Endothelial cell of umbilical vein (primary cell): ENCODE results near the gene GSTA5. TPM values are rescaled to one million over a fixed set of nuclear protein-coding genes. Genes with fewer than 3 reads are reported as not detected.

ENCODE experiments used
- BruUV-seq: library from RNA; stranded (reverse); fragments of 400-500 nt; replicated peaks from 2 replicates; lab custom pipeline; 2021; lab: Mats Ljungman, UMichigan
- CTCF ChIA-PET: fragments of 300-600, 350-600 bp; sonication (Branson Sonifier 250); formaldehyde crosslinking; loops from one replicate; lab custom pipeline; 2021; ENCODE audit warnings: antibody characterized with exemption, inconsistent platforms; lab: Charles Lee
- POLR2A ChIA-PET: fragments of 300-600, 350-600 bp; sonication (Branson Sonifier 250); formaldehyde crosslinking; loops from one replicate; lab custom pipeline; 2021; ENCODE audit warnings: antibody characterized with exemption, inconsistent platforms; lab: Charles Lee
- DNase-seq: peaks from one replicate; pipeline ENCODE4 v3.0.0-alpha.2; 2011; ENCODE audit warnings: low read depth, low spot score
- FAIRE-seq: peaks from 2 replicates; lab custom pipeline; 2011; peaks lifted over from hg19 to GRCh38; lab: Jason Lieb, UNC
- H2AFZ ChIP-seq: 2 replicates; pipeline ENCODE4 v1.6.0; 2012; ENCODE audit warnings: low read depth, low read length, control low read depth, inconsistent platforms
- H3K27ac ChIP-seq: 2 replicates; pipeline ENCODE4 v1.5.1; 2011; ENCODE audit warnings: low read depth, mild to moderate bottlenecking, control low read depth, low read length, moderate library complexity; ENCODE audit not compliant: insufficient read depth
- H3K27me3 ChIP-seq, 2 experiments: 2 replicates each; pipeline versions ENCODE4 v1.6.0 to v1.6.1; 2011; ENCODE audit warnings: low read length in 2 of 2, mixed read lengths in 1 of 2; ENCODE audit not compliant: control insufficient read depth in 2 of 2, insufficient read depth in 2 of 2
- H3K36me3 ChIP-seq, 2 experiments: 2 replicates in 1 of 2; 3 replicates in 1 of 2; pipeline ENCODE4 v1.5.1; 2011; ENCODE audit warnings: low read length in 2 of 2, mild to moderate bottlenecking in 1 of 2, moderate library complexity in 1 of 2; ENCODE audit not compliant: control insufficient read depth in 2 of 2, insufficient read depth in 2 of 2; ENCODE audit errors: extremely low read depth in 1 of 2
- H3K4me1 ChIP-seq: 3 replicates; pipeline ENCODE4 v1.5.1; 2011; ENCODE audit warnings: mild to moderate bottlenecking, low read length; ENCODE audit not compliant: control insufficient read depth, insufficient read depth; ENCODE audit errors: extremely low read depth
- H3K4me2 ChIP-seq: 2 replicates; pipeline ENCODE4 v1.6.1; 2011; ENCODE audit warnings: low read length, control low read depth, mixed read lengths; ENCODE audit not compliant: insufficient read depth
- H3K4me3 ChIP-seq, 3 experiments: fragments of 200-600 bp in 1 of 3; sonication (generic), shearing (Covaris generic) in 1 of 3; replicated peaks in 1 of 3; 2 replicates each; pipeline ENCODE4 v1.5.1; 2011 to 2016; ENCODE audit warnings: control low read depth in 3 of 3, low read length in 3 of 3, mild to moderate bottlenecking in 2 of 3, inconsistent platforms in 1 of 3, low read depth in 1 of 3, moderate library complexity in 1 of 3; ENCODE audit not compliant: insufficient read depth in 1 of 3
- H3K79me2 ChIP-seq: 2 replicates; pipeline ENCODE4 v1.6.0; 2012; ENCODE audit warnings: low read length, inconsistent platforms; ENCODE audit not compliant: control insufficient read depth, insufficient read depth
- H3K9ac ChIP-seq: replicated peaks from 2 replicates; pipeline ENCODE3; 2011; ENCODE audit warnings: low read length, control low read depth; ENCODE audit not compliant: insufficient read depth; ENCODE audit errors: extremely low read depth
- H3K9me1 ChIP-seq: replicated peaks from 3 replicates; pipeline ENCODE4 v1.6.0; 2011; ENCODE audit warnings: mild to moderate bottlenecking, low read length; ENCODE audit not compliant: control insufficient read depth, insufficient read depth; ENCODE audit errors: extremely low read depth
- H3K9me3 ChIP-seq: replicated peaks from 2 replicates; pipeline ENCODE4 v1.5.1; 2012; ENCODE audit warnings: low read length, inconsistent platforms; ENCODE audit not compliant: control insufficient read depth, insufficient read depth
- H4K20me1 ChIP-seq: replicated peaks from 2 replicates; pipeline ENCODE3; 2011; ENCODE audit warnings: mild to moderate bottlenecking, low read length; ENCODE audit not compliant: control insufficient read depth, insufficient read depth; ENCODE audit errors: extremely low read depth
- FOS ChIP-seq: IDR thresholded peaks from 2 replicates; pipeline ENCODE4 v1.6.1; 2011; ENCODE audit warnings: mild to moderate bottlenecking, low read length, moderate library complexity, borderline replicate concordance; ENCODE audit not compliant: insufficient read depth
- JUN ChIP-seq: IDR thresholded peaks from 2 replicates; pipeline ENCODE4 v1.6.1; 2011; ENCODE audit warnings: borderline replicate concordance, low read depth; ENCODE audit not compliant: insufficient read length, insufficient read depth
- MYC ChIP-seq: IDR thresholded peaks from one replicate; pipeline ENCODE4 v1.6.1; 2011; ENCODE audit warnings: mild to moderate bottlenecking, low read depth, low read length
- POLR2AphosphoS5 ChIP-seq: IDR thresholded peaks from 2 replicates; pipeline ENCODE4 v1.6.1; 2012; ENCODE audit warnings: low read depth, mild to moderate bottlenecking, control low read depth, low read length, moderate library complexity; ENCODE audit not compliant: insufficient read depth
- dilution Hi-C: fragments of 300-500 bp; cut with MboI; formaldehyde crosslinking; loops from one replicate; pipeline ENCODE4 v1.15.0; 2019; ENCODE audit warnings: low sequenced_read_pairs; ENCODE audit not compliant: extremely low pct_ligation_motif_present
- intact Hi-C: fragments of 100-400 bp; cut with micrococcal nuclease; formaldehyde crosslinking; loops from one replicate; pipeline ENCODE4 v1.10.0; 2022
- polyA plus RNA-seq, 4 experiments: library from polyadenylated mRNA; depleted of rRNA in 3 of 4; stranded (reverse) in 3 of 4; unstranded in 1 of 4; fragments of >200 nt; gene quantifications; 2 replicates each; pipeline versions ENCODE4 v1.2.1 to v1.2.3, GENCODE V29; 2011 to 2012; ENCODE audit warnings: missing spikeins in 1 of 4
- total RNA-seq: library from RNA; stranded (reverse); gene quantifications from 2 replicates; pipeline ENCODE4 v1.2.3, GENCODE V29; 2021
- TF ChIP-seq, protein P1 (sequence below): IDR thresholded peaks from 2 replicates; pipeline ENCODE4 v1.6.1; 2011; ENCODE audit not compliant: insufficient read depth, insufficient read length

GSTA5 gene
- total and polyA plus RNA-seq, 2 donors (not counting 3 experiments of a cell fraction or from before 2014, with no cell fraction given) = not detected

DNA sequence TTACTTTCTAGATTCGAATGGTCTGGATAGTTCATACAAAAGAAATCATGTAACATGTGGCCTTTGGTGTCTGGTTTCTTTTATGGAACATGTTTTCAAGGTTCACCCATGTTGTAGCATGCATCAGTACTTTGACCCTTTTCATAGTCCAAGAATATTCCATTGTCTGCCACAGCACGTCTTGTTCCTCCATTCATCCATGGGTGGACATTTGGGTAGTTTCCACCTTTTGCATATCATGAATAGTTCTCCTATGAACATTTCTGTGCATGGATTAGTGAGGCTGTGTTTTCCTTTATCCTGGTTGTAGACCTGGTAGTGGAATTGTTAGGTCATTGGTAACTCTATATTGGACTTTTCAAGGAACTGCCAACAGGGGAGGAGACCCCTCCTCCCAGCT is 37.2 kb upstream of the GSTA5 start:
- H3K4me1 ChIP-seq = peaks cover 4% of the 10 kb centered on the region
- H2AFZ ChIP-seq = no peak overlapping the region
- H3K27ac ChIP-seq = no peak overlapping the region
- H3K27me3 ChIP-seq = peaks cover 0 to 2% of the 10 kb centered on the region in 2 experiments
- ChIA-PET CTCF (interaction anchor here (1.2 kb wide), 1 partner anchor 10 kb away, joined by 4 read pairs; no protein-coding TSS in a partner anchor), POLR2A (no interaction called here)
- H3K9me1 ChIP-seq = no peaks in the 10 kb centered on the region
- DNase-seq (no peak), FAIRE-seq (no peak)
- TF ChIP-seq FOS (no peak), JUN (no peak), POLR2AphosphoS5 (no peak)
- TF ChIP-seq, protein P1, sequence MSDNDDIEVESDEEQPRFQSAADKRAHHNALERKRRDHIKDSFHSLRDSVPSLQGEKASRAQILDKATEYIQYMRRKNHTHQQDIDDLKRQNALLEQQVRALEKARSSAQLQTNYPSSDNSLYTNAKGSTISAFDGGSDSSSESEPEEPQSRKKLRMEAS = no peak
- dilution Hi-C loops (no loop called here), intact Hi-C loops (no loop called here)
- H3K4me3 ChIP-seq = no peak overlapping the region
- H4K20me1 ChIP-seq = no peaks in the 10 kb centered on the region
- H3K79me2 ChIP-seq = no peaks in the 10 kb centered on the region
- no peaks in the 10 kb centered on the region for H3K36me3 ChIP-seq
- BruUV-seq = no TSS peak
- H3K9ac ChIP-seq = no peak overlapping the region
- H3K4me2 ChIP-seq = no peak overlapping the region
- H3K9me3 ChIP-seq = no peaks in the 10 kb centered on the region

DNA sequence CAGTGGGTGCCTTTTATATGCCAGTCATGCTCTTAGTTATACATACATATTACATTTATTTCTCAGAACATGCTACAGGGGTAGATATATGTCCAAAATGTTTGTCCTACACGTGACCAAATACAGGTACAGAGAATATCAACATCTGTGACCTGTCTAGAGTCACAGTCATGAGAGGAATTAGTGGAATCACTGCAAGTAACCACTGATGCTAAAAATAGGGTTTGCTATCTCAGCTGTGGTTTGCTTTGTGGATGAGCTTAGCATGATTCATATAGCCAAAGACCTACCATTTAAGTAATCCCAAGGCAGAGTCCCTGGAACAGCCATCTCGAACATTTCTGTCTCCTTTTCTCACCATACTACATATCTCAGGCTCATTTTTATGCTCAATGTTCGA is 36.6 kb upstream of the GSTA5 start:
- intact Hi-C loops = no loop called here
- no peak for FAIRE-seq

More for the DNA sequence above, 36.6 kb upstream of the GSTA5 start:
- H3K9ac ChIP-seq = no peak overlapping the region
- H3K4me3 ChIP-seq = no peak overlapping the region
- POLR2A ChIA-PET = no interaction called here
- H3K27ac ChIP-seq = no peak overlapping the region
- H3K4me1 ChIP-seq = peaks cover 3% of the 10 kb centered on the region
- peaks cover 0 to 2% of the 10 kb centered on the region in 2 experiments for H3K27me3 ChIP-seq
- no peaks in the 10 kb centered on the region for H3K79me2 ChIP-seq
- no TSS peak for BruUV-seq
- no peak overlapping the region for H2AFZ ChIP-seq
- H3K9me1 ChIP-seq = no peaks in the 10 kb centered on the region
- dilution Hi-C loops = no loop called here
- CTCF ChIA-PET = interaction anchor here (1.2 kb wide), 1 partner anchor 9 kb away, joined by 4 read pairs; no protein-coding TSS in a partner anchor
- H3K9me3 ChIP-seq = no peaks in the 10 kb centered on the region
- H4K20me1 ChIP-seq = no peaks in the 10 kb centered on the region
- H3K36me3 ChIP-seq = no peaks in the 10 kb centered on the region
- no peak for DNase-seq
- no peak for TF ChIP-seq MYC
- H3K4me2 ChIP-seq = no peak overlapping the region
